Activated CD4-positive, alpha-beta T cell treated with anti-CD3 and anti-CD28 coated beads, Interleukin-2, amount 50 U/mL, for 24 hours (primary cell): ENCODE results near the gene ETNPPL.

Source experiments
- DNase-seq, 2 donors: peaks; one replicate each; pipeline ENCODE4 v3.0.0-alpha.2; 2020; ENCODE audit warnings: low read depth in 1 of 2, low spot score in 1 of 2

The ETNPPL gene

DNA sequence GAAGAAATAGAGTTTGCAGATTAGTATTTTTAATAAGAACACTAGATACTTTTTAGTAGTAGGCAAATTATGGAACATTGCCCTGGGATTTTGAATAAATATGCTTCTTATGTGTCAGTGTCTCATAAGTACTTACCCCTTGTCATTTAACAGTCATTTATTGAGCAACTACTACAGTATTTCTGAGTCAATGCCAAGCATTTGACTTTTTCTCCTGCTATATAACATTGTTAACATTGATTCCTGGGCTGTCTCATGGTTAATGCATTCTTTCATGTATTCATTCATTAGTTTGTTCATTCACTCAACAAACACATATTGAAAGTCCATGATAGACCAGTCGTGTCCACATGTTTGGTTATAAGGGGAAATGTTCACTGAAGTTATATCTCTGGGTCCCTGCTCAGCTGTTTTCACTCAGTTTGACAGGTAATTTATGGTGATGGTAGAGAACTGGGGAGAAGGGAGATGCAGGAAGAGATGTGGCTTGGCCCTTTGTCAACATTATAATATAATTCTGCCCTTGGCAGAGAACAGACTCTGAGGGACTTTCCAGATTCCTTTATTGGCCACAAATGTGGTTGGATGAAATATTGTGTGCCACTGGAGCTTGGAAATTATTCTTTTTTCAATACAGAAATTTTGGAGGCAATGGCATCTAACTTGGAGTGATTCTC is 62.6 kb downstream of the ETNPPL start:
- DNase-seq: no peak

- no peak for DNase-seq
Measured at GRCh38 chr4:108696160-108696559, 66.7 kb downstream of the ETNPPL start.

- DNase-seq: no peak
Measured at GRCh38 chr4:108695062-108695461, 67.8 kb downstream of the ETNPPL start.

DNA sequence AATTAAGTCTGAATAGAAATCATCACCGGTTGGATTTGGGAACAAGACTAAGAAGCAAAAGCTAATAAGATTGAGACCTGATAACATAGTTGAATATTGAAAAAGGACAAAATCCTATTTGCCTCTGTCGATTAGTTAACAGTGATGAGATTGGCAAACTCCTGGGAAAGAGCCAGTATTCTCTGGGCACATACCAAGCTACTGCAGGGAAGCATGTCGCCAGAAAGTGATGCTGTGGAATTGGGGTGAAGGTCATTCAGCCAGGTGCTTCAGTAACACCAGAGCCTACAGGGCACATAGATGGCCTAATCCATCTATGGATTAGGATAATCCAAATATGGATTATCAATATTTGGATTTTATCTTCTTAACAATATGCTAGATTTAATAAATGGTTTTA is 68.4 kb downstream of the ETNPPL start:
- no peak for DNase-seq

DNA sequence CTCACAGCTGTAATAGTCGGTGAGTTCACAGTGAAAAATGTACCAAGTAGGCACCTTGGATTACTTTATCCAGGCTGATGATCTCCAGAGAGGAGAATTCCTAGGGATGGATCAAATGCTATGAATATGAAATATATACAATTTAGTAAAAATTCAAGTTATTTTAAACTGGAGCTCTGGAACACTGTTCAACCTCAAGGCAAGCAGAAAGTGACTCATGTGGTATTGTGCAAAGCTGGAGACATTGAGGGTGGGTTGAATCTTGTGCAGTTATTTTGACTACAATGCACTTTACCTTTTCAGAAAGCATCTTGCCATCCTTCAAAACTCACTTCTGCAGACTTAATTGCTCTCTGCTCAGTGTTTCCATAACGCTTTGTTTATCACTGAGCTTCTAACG is 69.0 kb downstream of the ETNPPL start:
- DNase-seq: no peak

GRCh38 chr4:108693211-108693610 is 69.6 kb downstream of the ETNPPL start:
- DNase-seq: no peak
